Ovary (tissue), 3 donors: ENCODE data around the gene TNFSF12.
A peak's percentile ranks its signal among the peaks of the same experiment; 100 is the strongest.

Experiments used
- EP300 ChIP-seq: sonication (generic); formaldehyde crosslinking; IDR thresholded peaks from one replicate; pipeline ENCODE4 v1.6.1; 2017; ENCODE audit warnings: antibody characterized with exemption
- POLR2A ChIP-seq: fragments of 450-650 bp; IDR thresholded peaks from one replicate; pipeline ENCODE4 v1.6.1; 2017; ENCODE audit warnings: antibody characterized with exemption, mild to moderate bottlenecking, moderate library complexity
- TF ChIP-seq, protein P1 (sequence below), 3 donors: fragments of 450-650 bp in 2 of 3; fragments of 200-600 bp in 1 of 3; IDR thresholded peaks; one replicate each; pipeline versions ENCODE4 v1.5.1 to v1.8.0; 2016 to 2022; ENCODE audit warnings: antibody characterized with exemption in 3 of 3, mild to moderate bottlenecking in 1 of 3
- donor health status: DM: no; HTN: no; CAD: no.

DNA sequence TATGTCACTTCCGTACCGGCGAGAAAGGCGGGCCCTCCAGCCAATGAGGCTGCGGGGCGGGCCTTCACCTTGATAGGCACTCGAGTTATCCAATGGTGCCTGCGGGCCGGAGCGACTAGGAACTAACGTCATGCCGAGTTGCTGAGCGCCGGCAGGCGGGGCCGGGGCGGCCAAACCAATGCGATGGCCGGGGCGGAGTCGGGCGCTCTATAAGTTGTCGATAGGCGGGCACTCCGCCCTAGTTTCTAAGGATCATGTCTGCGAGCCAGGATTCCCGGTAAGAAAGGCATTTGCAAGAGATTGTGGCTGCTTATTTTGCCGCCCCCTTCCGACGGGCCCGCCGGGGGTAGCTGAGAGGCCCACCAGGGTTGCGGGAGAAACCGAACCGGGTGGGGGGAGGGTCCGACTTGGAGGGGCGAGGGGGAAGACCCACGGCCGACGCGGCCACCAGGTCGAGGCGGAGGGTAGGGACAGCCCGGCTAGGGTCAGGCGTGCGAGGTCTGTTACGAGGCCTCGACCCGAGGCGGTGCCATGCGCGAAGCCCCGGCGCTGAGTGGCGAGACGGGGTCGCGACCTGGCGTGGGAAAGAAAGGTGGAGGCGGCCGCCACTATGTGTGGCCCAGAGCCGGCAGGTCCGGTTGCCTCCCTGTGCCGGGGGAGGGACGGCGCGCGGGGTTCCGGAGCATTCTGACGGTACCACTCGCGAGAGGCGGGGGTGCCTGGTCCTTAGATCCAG, 23.9 kb downstream of the TNFSF12 start:
- TF ChIP-seq POLR2A = peak; percentile 96
- TF ChIP-seq, protein P1, sequence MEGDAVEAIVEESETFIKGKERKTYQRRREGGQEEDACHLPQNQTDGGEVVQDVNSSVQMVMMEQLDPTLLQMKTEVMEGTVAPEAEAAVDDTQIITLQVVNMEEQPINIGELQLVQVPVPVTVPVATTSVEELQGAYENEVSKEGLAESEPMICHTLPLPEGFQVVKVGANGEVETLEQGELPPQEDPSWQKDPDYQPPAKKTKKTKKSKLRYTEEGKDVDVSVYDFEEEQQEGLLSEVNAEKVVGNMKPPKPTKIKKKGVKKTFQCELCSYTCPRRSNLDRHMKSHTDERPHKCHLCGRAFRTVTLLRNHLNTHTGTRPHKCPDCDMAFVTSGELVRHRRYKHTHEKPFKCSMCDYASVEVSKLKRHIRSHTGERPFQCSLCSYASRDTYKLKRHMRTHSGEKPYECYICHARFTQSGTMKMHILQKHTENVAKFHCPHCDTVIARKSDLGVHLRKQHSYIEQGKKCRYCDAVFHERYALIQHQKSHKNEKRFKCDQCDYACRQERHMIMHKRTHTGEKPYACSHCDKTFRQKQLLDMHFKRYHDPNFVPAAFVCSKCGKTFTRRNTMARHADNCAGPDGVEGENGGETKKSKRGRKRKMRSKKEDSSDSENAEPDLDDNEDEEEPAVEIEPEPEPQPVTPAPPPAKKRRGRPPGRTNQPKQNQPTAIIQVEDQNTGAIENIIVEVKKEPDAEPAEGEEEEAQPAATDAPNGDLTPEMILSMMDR (IDR thresholded peaks at IDR 0.05) = peak in 1 of 3 donors; percentile 37
- peak; percentile 74 for TF ChIP-seq EP300
